HepG2 (cell line): ENCODE data around the gene SENP7. TPM values are rescaled to one million over a fixed set of nuclear protein-coding genes. Genes with fewer than 3 reads are reported as not detected.

Source experiments
- ISL2 ChIP-seq: sonication (generic); formaldehyde crosslinking; IDR thresholded peaks from 2 replicates; pipeline ENCODE4 v1.5.0; 2020; ENCODE audit warnings: missing genetic modification reagents
- RFX1 ChIP-seq: fragments of 450-650 bp; IDR thresholded peaks from 2 replicates; pipeline ENCODE4 v1.6.1; 2017
- SCMH1 ChIP-seq: sonication (generic); formaldehyde crosslinking; IDR thresholded peaks from 2 replicates; pipeline ENCODE4 v1.9.0; 2021; ENCODE audit warnings: missing genetic modification reagents, mild to moderate bottlenecking, borderline replicate concordance
- XRCC5 ChIP-seq: fragments of 200-400 bp; formaldehyde crosslinking; optimal IDR thresholded peaks from 2 replicates; pipeline ENCODE3; 2017; ENCODE audit warnings: mild to moderate bottlenecking, low read length
- ZBTB42 ChIP-seq: sonication (generic); formaldehyde crosslinking; IDR thresholded peaks from 2 replicates; pipeline ENCODE4 v1.5.0; 2020; ENCODE audit warnings: mild to moderate bottlenecking, missing genetic modification reagents
- ZNF350 ChIP-seq: sonication (generic); formaldehyde crosslinking; IDR thresholded peaks from 2 replicates; pipeline ENCODE4 v1.4.0; 2020; ENCODE audit warnings: mild to moderate bottlenecking, low read depth, missing genetic modification reagents, borderline replicate concordance
- ZNF468 ChIP-seq: sonication (generic); formaldehyde crosslinking; IDR thresholded peaks from 2 replicates; pipeline ENCODE4 v1.8.0; 2022; ENCODE audit warnings: mild to moderate bottlenecking, moderate library complexity, missing genetic modification reagents
- ZNF619 ChIP-seq: sonication (generic); formaldehyde crosslinking; IDR thresholded peaks from 2 replicates; pipeline ENCODE4 v1.4.0; 2020; ENCODE audit warnings: mild to moderate bottlenecking, missing genetic modification reagents
- ZNF737 ChIP-seq: sonication (generic); formaldehyde crosslinking; IDR thresholded peaks from 2 replicates; pipeline ENCODE4 v1.5.0; 2020; ENCODE audit warnings: missing genetic modification reagents, mild to moderate bottlenecking, borderline replicate concordance
- polyA plus RNA-seq, 8 experiments: library from polyadenylated mRNA; depleted of rRNA in 3 of 8; stranded (reverse) in 7 of 8; unstranded in 1 of 8; fragments of >200 nt; fragmentation: Illumina TruSeq in 4 of 8; extraction: Trizol in 4 of 8; gene quantifications; 2 replicates each; pipeline versions ENCODE4 v1.2.1 to v1.2.3, GENCODE V29; 2011 to 2016; ENCODE audit warnings: low read depth in 4 of 8, missing spikeins in 1 of 8, mixed read lengths in 1 of 8; ENCODE audit not compliant: insufficient read depth in 1 of 8
- total RNA-seq, 5 experiments: library from RNA; depleted of rRNA; stranded (reverse); fragments of >200 nt; fragmentation: Illumina TruSeq; extraction: Trizol; gene quantifications; 2 replicates each; pipeline ENCODE4 v1.2.3, GENCODE V29; 2016; ENCODE audit warnings: low read depth in 1 of 5
- TF ChIP-seq, protein P1 (sequence below): sonication (generic); formaldehyde crosslinking; IDR thresholded peaks from 2 replicates; pipeline ENCODE4 v1.4.0; 2020; ENCODE audit warnings: mild to moderate bottlenecking, missing genetic modification reagents, borderline replicate concordance
- TF ChIP-seq, protein P2 (sequence below): sonication (generic); formaldehyde crosslinking; IDR thresholded peaks from 2 replicates; pipeline ENCODE4 v1.4.0; 2020; ENCODE audit warnings: mild to moderate bottlenecking, missing genetic modification reagents
- TF ChIP-seq, protein P3 (sequence below): sonication (generic); formaldehyde crosslinking; IDR thresholded peaks from 2 replicates; pipeline ENCODE4 v1.4.0; 2020; ENCODE audit warnings: mild to moderate bottlenecking, missing genetic modification reagents

Gene SENP7
- total and polyA plus RNA-seq, 2 of the 13 experiments (the other 11 are each of a cell fraction or from before 2014, with no cell fraction given): 9.1 to 10.3 TPM

DNA sequence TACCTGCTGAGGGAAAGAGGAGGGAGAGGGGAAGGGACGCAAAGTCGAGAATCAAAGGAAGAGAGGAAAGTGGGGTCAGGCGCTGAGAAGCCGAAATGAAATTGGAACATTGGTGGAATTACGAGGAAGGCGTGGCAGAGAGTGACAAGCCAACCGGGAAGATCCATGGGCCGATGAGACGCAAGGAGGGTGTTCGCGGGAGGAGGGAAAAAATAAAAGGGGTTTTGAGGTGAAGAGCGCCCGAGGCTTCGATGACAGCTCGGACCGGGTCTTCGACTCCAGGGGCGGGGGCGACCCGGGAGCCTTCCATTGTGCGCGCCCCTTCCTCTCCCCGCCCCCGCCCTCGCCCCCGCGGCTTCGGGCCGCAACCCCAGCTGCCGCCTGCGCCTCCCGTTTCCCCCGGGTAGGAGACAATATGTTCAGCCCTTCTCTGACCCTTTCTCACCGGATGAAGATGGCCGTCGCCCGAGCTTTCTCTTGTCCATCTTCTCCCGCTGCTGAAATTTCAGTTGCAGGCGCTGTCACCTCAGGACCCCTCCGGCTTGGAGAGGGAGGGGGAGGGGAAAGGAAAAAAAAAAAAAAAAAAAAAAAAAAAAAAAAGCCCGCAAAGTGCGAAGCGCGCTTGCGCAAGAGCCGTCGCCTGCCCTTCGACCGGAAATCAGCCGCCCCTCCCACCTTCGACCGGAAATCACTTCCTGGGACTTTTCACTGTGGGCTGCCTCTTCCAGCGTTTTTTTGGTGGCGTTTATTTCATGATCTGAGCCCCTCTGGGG, at the start of gene SENP7 (continued):
- TF ChIP-seq, protein P1, sequence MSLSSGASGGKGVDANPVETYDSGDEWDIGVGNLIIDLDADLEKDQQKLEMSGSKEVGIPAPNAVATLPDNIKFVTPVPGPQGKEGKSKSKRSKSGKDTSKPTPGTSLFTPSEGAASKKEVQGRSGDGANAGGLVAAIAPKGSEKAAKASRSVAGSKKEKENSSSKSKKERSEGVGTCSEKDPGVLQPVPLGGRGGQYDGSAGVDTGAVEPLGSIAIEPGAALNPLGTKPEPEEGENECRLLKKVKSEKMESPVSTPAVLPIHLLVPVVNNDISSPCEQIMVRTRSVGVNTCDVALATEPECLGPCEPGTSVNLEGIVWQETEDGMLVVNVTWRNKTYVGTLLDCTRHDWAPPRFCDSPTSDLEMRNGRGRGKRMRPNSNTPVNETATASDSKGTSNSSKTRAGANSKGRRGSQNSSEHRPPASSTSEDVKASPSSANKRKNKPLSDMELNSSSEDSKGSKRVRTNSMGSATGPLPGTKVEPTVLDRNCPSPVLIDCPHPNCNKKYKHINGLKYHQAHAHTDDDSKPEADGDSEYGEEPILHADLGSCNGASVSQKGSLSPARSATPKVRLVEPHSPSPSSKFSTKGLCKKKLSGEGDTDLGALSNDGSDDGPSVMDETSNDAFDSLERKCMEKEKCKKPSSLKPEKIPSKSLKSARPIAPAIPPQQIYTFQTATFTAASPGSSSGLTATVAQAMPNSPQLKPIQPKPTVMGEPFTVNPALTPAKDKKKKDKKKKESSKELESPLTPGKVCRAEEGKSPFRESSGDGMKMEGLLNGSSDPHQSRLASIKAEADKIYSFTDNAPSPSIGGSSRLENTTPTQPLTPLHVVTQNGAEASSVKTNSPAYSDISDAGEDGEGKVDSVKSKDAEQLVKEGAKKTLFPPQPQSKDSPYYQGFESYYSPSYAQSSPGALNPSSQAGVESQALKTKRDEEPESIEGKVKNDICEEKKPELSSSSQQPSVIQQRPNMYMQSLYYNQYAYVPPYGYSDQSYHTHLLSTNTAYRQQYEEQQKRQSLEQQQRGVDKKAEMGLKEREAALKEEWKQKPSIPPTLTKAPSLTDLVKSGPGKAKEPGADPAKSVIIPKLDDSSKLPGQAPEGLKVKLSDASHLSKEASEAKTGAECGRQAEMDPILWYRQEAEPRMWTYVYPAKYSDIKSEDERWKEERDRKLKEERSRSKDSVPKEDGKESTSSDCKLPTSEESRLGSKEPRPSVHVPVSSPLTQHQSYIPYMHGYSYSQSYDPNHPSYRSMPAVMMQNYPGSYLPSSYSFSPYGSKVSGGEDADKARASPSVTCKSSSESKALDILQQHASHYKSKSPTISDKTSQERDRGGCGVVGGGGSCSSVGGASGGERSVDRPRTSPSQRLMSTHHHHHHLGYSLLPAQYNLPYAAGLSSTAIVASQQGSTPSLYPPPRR (CRISPR knock-in tag): no peak
- TF ChIP-seq, protein P2, sequence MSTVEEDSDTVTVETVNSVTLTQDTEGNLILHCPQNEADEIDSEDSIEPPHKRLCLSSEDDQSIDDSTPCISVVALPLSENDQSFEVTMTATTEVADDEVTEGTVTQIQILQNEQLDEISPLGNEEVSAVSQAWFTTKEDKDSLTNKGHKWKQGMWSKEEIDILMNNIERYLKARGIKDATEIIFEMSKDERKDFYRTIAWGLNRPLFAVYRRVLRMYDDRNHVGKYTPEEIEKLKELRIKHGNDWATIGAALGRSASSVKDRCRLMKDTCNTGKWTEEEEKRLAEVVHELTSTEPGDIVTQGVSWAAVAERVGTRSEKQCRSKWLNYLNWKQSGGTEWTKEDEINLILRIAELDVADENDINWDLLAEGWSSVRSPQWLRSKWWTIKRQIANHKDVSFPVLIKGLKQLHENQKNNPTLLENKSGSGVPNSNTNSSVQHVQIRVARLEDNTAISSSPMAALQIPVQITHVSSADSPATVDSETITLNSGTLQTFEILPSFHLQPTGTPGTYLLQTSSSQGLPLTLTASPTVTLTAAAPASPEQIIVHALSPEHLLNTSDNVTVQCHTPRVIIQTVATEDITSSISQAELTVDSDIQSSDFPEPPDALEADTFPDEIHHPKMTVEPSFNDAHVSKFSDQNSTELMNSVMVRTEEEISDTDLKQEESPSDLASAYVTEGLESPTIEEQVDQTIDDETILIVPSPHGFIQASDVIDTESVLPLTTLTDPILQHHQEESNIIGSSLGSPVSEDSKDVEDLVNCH (CRISPR knock-in tag): no peak
- TF ChIP-seq SCMH1 (CRISPR knock-in tag) (no peak), ZNF468 (CRISPR knock-in tag) (no peak), ISL2 (CRISPR knock-in tag) (no peak), XRCC5 (peak; percentile 26), ZBTB42 (CRISPR knock-in tag) (no peak), ZNF350 (CRISPR knock-in tag) (peak; percentile 38; the same call in 1 of the 2 replicates), RFX1 (no peak), ZNF619 (0 out of 2 replicates have a peak, but pooled peaks have one; percentile 29), ZNF737 (CRISPR knock-in tag) (no peak)
- TF ChIP-seq, protein P3, sequence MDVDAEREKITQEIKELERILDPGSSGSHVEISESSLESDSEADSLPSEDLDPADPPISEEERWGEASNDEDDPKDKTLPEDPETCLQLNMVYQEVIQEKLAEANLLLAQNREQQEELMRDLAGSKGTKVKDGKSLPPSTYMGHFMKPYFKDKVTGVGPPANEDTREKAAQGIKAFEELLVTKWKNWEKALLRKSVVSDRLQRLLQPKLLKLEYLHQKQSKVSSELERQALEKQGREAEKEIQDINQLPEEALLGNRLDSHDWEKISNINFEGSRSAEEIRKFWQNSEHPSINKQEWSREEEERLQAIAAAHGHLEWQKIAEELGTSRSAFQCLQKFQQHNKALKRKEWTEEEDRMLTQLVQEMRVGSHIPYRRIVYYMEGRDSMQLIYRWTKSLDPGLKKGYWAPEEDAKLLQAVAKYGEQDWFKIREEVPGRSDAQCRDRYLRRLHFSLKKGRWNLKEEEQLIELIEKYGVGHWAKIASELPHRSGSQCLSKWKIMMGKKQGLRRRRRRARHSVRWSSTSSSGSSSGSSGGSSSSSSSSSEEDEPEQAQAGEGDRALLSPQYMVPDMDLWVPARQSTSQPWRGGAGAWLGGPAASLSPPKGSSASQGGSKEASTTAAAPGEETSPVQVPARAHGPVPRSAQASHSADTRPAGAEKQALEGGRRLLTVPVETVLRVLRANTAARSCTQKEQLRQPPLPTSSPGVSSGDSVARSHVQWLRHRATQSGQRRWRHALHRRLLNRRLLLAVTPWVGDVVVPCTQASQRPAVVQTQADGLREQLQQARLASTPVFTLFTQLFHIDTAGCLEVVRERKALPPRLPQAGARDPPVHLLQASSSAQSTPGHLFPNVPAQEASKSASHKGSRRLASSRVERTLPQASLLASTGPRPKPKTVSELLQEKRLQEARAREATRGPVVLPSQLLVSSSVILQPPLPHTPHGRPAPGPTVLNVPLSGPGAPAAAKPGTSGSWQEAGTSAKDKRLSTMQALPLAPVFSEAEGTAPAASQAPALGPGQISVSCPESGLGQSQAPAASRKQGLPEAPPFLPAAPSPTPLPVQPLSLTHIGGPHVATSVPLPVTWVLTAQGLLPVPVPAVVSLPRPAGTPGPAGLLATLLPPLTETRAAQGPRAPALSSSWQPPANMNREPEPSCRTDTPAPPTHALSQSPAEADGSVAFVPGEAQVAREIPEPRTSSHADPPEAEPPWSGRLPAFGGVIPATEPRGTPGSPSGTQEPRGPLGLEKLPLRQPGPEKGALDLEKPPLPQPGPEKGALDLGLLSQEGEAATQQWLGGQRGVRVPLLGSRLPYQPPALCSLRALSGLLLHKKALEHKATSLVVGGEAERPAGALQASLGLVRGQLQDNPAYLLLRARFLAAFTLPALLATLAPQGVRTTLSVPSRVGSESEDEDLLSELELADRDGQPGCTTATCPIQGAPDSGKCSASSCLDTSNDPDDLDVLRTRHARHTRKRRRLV (CRISPR knock-in tag): 0 out of 2 replicates have a peak, but pooled peaks have one; percentile 24
